Transverse colon (tissue), 4 donors: ENCODE results near the gene SCLT1. TPM values are rescaled to one million over a fixed set of nuclear protein-coding genes. Genes with fewer than 3 reads are reported as not detected.

Source experiments
- DNase-seq: peaks from one replicate; pipeline ENCODE4 v3.0.0-alpha.2; 2019
- H3K27ac ChIP-seq, 4 donors: fragments of 200-600 bp; sonication (generic); 2 replicates each; pipeline ENCODE4 v1.5.1; 2016 to 2018; ENCODE audit warnings: inconsistent platforms in 4 of 4
- H3K27me3 ChIP-seq: fragments of 200-600 bp; sonication (generic); 2 replicates; pipeline ENCODE4 v1.5.1; 2017; ENCODE audit warnings: inconsistent platforms
- H3K36me3 ChIP-seq, 4 donors: fragments of 200-600 bp; sonication (generic); 2 replicates each; pipeline ENCODE4 v1.5.1; 2017 to 2019; ENCODE audit warnings: inconsistent platforms in 4 of 4
- H3K4me1 ChIP-seq, 4 donors: fragments of 200-600 bp; sonication (generic); 2 replicates each; pipeline ENCODE4 v1.5.1; 2017 to 2020; ENCODE audit warnings: inconsistent platforms in 4 of 4
- H3K4me3 ChIP-seq, 4 donors: fragments of 200-600 bp; sonication (generic); 1 replicate in 1 of 4; 2 replicates in 3 of 4; pipeline versions ENCODE4 v1.5.1 to v1.6.1; 2017 to 2019; ENCODE audit warnings: inconsistent platforms in 4 of 4
- H3K9me3 ChIP-seq, 2 donors: fragments of 200-600 bp; sonication (generic); 2 replicates each; pipeline ENCODE4 v1.5.1; 2017 to 2019; ENCODE audit warnings: inconsistent platforms in 2 of 2
- EP300 ChIP-seq: sonication (generic); formaldehyde crosslinking; IDR thresholded peaks from one replicate; pipeline ENCODE4 v1.6.1; 2017; ENCODE audit warnings: antibody characterized with exemption, low read depth
- POLR2A ChIP-seq: fragments of 450-650 bp; IDR thresholded peaks from one replicate; pipeline ENCODE4 v1.6.1; 2016; ENCODE audit warnings: antibody characterized with exemption, mild to moderate bottlenecking, moderate library complexity
- POLR2AphosphoS5 ChIP-seq, 3 donors: sonication (generic); formaldehyde crosslinking; IDR thresholded peaks; one replicate each; pipeline ENCODE4 v1.6.1; 2016; ENCODE audit warnings: antibody characterized with exemption in 3 of 3
- WGBS, 2 donors: methylation state at CpG; one replicate each; pipeline ENCODE4 v1.1.5; 2018; ENCODE audit warnings: low coverage in 1 of 2; 5-methylcytosine and 5-hydroxymethylcytosine counted together
- in situ Hi-C, 4 donors: fragments of 200-750 bp; cut with MboI; loops; one replicate each; pipeline versions ENCODE4 v1.15.0 to v1.15.1; 2017; ENCODE audit warnings: low sequenced_read_pairs in 3 of 4, low pct_ligation_motif_present in 1 of 4, low pct_unique_long_range_greater_than_20kb in 1 of 4
- intact Hi-C: fragments of 100-400 bp; cut with DNase I; formaldehyde crosslinking; loops from one replicate; pipeline ENCODE4 v1.15.1; 2023; ENCODE audit warnings: low total_unique reads
- total RNA-seq, 4 donors: library from RNA; depleted of rRNA; stranded (reverse); fragments of >200 nt; gene quantifications; one replicate each; pipeline ENCODE4 v1.1.0, GENCODE V29; 2016
- TF ChIP-seq, protein P1 (sequence below), 5 experiments: fragments of 200-600 bp in 3 of 5; fragments of 450-650 bp in 2 of 5; sonication (generic) in 3 of 5; IDR thresholded peaks; 1 replicate in 2 of 5; 2 replicates in 3 of 5; pipeline ENCODE4 v1.5.1; 2016 to 2017; ENCODE audit warnings: antibody characterized with exemption in 5 of 5, inconsistent platforms in 3 of 5, mild to moderate bottlenecking in 2 of 5, moderate library complexity in 1 of 5

SCLT1 gene
- total RNA-seq, 4 donors from 2014 or later, result 10.1 to 29.9 (median 14.3) TPM

DNA sequence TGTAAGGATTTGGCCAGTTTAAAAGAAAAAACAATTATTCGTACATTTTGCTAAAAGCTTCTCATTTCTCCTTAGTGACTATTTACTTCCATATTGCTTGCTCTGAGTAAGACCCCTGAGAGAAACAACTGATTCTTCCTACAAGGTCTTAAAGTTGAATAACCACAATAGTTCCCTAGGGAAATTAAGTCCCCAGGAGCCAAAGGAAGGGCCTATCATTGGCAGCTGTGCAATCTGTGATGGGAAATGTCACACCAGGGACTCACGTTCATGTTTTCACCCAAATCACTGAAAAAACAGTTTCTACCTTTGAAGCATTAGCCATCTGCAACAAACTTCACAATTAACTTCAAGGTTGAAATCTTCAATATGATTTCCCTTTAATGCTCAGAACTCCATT is 217.1 kb downstream of the SCLT1 start:
- in situ Hi-C loops, result no loop called here
- no peak overlapping the region for H3K27ac ChIP-seq
- 87 to 93% methylated on average over 2 of the region's 2 CpGs for WGBS, 2 donors
- H3K36me3 ChIP-seq, result peaks cover 0 to 7% (median 2%) of the 10 kb centered on the region in 4 donors
- intact Hi-C loops, result no loop called here
- no peak overlapping the region for H3K4me3 ChIP-seq
- TF ChIP-seq, protein P1, sequence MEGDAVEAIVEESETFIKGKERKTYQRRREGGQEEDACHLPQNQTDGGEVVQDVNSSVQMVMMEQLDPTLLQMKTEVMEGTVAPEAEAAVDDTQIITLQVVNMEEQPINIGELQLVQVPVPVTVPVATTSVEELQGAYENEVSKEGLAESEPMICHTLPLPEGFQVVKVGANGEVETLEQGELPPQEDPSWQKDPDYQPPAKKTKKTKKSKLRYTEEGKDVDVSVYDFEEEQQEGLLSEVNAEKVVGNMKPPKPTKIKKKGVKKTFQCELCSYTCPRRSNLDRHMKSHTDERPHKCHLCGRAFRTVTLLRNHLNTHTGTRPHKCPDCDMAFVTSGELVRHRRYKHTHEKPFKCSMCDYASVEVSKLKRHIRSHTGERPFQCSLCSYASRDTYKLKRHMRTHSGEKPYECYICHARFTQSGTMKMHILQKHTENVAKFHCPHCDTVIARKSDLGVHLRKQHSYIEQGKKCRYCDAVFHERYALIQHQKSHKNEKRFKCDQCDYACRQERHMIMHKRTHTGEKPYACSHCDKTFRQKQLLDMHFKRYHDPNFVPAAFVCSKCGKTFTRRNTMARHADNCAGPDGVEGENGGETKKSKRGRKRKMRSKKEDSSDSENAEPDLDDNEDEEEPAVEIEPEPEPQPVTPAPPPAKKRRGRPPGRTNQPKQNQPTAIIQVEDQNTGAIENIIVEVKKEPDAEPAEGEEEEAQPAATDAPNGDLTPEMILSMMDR (IDR thresholded peaks at IDR 0.05), result no peak
- no peaks in the 10 kb centered on the region for H3K4me1 ChIP-seq
- H3K27me3 ChIP-seq, result no peaks in the 10 kb centered on the region
- no peak for DNase-seq
- no peaks in the 10 kb centered on the region for H3K9me3 ChIP-seq

DNA sequence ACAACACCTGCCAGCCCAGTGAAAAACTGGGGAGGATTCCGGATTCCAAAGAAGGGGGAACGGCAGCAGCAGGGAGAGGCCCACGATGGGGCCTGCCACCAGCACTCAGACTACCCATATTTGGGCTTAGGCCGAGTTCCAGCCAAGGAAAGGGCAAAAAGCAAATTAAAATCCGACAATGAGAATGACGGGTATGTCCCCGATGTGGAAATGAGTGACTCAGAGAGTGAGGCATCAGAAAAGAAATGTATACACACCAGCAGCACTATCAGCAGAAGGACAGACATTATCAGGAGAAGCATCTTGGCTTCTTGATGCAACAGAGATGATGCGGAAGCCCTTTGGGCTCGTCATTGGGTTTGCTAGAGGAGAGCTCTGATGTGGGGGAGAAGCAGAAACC is 221.4 kb downstream of the SCLT1 start:
- Histone ChIP-seq H3K4me3 (no peak overlapping the region), H3K36me3 (peaks cover 0 to 12% (median 5%) of the 10 kb centered on the region in 4 donors), H3K27me3 (no peaks in the 10 kb centered on the region), H3K4me1 (peaks cover 0 to 4% (median 0%) of the 10 kb centered on the region in 4 donors), H3K27ac (no peak overlapping the region), H3K9me3 (no peaks in the 10 kb centered on the region)
- in situ Hi-C loops, result no loop called here
- 90 to 96% methylated on average over 5 to 9 of the region's 9 CpGs for WGBS, 2 donors
- TF ChIP-seq POLR2A (no peak), POLR2AphosphoS5 (IDR thresholded peaks at IDR 0.05) (no peak), EP300 (no peak)
- TF ChIP-seq, protein P1 (IDR thresholded peaks at IDR 0.05), result no peak
- intact Hi-C loops, result no loop called here
- DNase-seq, result no peak

DNA sequence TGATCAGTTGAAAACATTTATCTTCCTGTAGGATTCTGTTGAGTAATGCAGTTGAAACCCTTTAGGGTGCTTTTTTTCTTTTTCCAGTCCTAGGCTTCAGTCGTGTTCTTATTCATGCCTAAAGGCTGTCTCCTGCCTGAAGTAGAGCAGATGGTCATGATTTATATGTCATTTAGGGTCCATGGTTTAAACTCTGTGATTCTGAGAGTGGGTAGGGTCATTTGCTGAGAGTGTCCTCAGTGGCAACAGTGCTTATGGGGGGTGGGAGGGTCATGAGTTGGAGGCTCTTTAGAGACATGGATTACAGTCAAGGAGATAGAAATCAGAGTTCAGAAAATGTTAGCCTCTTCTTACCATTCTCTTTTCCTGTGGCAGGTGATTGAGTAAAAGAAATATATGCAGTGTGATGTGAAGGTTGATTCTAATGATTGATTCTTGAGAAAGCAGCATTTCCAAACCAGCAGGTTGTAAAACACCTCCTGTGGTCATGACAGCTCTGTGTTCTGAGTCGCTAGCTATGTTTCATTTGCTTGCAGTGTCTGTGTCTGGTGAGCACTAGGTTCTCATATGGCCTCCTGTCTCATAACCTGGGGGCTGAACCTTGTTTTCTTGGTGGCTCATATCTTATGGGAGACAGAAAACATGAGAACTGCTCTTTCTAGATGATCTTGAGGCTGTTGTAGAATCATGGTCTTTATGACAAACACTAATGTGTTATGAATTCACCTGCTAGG is 223.4 kb downstream of the SCLT1 start:
- WGBS, 2 donors, result 87 to 94% methylated on average over 2 of the region's 2 CpGs
- H3K27ac ChIP-seq, result no peak overlapping the region
- H3K4me1 ChIP-seq, result peaks cover 0 to 4% (median 0%) of the 10 kb centered on the region in 4 donors
- H3K27me3 ChIP-seq, result no peaks in the 10 kb centered on the region
- peaks cover 0 to 12% (median 5%) of the 10 kb centered on the region in 4 donors for H3K36me3 ChIP-seq
- H3K9me3 ChIP-seq, result no peaks in the 10 kb centered on the region
- no peak overlapping the region for H3K4me3 ChIP-seq
- DNase-seq, result no peak
- in situ Hi-C loops (loop anchor here (10.0 kb wide), 2 partner anchors 305 to 675 kb away; no protein-coding TSS in a partner anchor), intact Hi-C loops (loop anchor here (10.0 kb wide), 1 partner anchor 685 kb away; no protein-coding TSS in a partner anchor)
- no peak for TF ChIP-seq POLR2A
- no peak for TF ChIP-seq EP300
- TF ChIP-seq POLR2AphosphoS5 (IDR thresholded peaks at IDR 0.05), result no peak
- TF ChIP-seq, protein P1 (IDR thresholded peaks at IDR 0.05), result no peak

DNA sequence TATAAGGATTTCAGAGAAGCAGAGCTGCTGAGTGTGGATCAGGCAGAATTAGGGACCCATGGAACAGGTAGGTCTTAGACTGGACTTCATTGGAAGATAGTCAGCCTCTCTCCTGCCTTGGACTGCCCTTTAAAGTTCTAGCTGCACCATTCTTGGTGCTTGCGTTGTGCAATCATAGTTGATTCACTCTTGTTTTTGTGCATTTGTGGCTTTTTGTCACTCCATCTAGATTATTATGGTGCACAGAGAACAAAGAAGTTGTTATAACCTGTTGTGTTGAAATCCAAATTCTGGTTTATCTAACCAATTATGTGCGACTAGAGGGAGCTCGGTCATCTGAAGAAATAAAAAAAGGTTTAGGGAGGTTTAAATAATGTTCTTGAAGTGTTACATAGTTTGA is 224.6 kb downstream of the SCLT1 start:
- intact Hi-C loops, result loop anchor here (10.0 kb wide), 1 partner anchor 684 kb away; no protein-coding TSS in a partner anchor

More for the DNA sequence above, 224.6 kb downstream of the SCLT1 start:
- WGBS, 2 donors, result 93 to 100% methylated on average over 3 of the region's 3 CpGs
- no peak for DNase-seq
- Histone ChIP-seq H3K4me1 (peaks cover 0 to 4% (median 0%) of the 10 kb centered on the region in 4 donors), H3K27me3 (no peaks in the 10 kb centered on the region), H3K27ac (no peak overlapping the region), H3K9me3 (no peaks in the 10 kb centered on the region), H3K4me3 (no peak overlapping the region), H3K36me3 (peaks cover 0 to 12% (median 5%) of the 10 kb centered on the region in 4 donors)
- TF ChIP-seq, protein P1 (IDR thresholded peaks at IDR 0.05), result no peak
- TF ChIP-seq EP300 (no peak), POLR2AphosphoS5 (IDR thresholded peaks at IDR 0.05) (no peak), POLR2A (no peak)
- in situ Hi-C loops, result loop anchor here (10.0 kb wide), 2 partner anchors 304 to 674 kb away; no protein-coding TSS in a partner anchor
